KMS-11 (cell line): ENCODE results near the gene SHMT2.

Experiments
- H2AFZ ChIP-seq: fragments of 200-600 bp; sonication (generic); 2 replicates; pipeline ENCODE4 v1.6.1; 2016; ENCODE audit warnings: antibody characterized with exemption, mixed run types, low read depth
- H3K27ac ChIP-seq: fragments of 200-600 bp; sonication (generic); 2 replicates; pipeline ENCODE4 v1.6.1; 2016; ENCODE audit warnings: mild to moderate bottlenecking, mixed run types
- H3K27me3 ChIP-seq: fragments of 200-600 bp; sonication (generic); 2 replicates; pipeline ENCODE4 v1.6.1; 2017; ENCODE audit warnings: mild to moderate bottlenecking, low read depth, mixed run types, moderate library complexity; ENCODE audit not compliant: insufficient read depth
- H3K36me3 ChIP-seq: fragments of 200-600 bp; sonication (generic); 2 replicates; pipeline ENCODE4 v1.6.1; 2017; ENCODE audit warnings: mild to moderate bottlenecking, mixed run types; ENCODE audit not compliant: insufficient read depth
- H3K4me1 ChIP-seq: fragments of 200-600 bp; sonication (generic); 2 replicates; pipeline ENCODE4 v1.6.1; 2016; ENCODE audit warnings: mild to moderate bottlenecking, low read depth, mixed run types; ENCODE audit not compliant: poor library complexity, severe bottlenecking
- H3K4me2 ChIP-seq: fragments of 200-600 bp; sonication (generic); 2 replicates; pipeline ENCODE4 v1.7.0; 2016; ENCODE audit warnings: mild to moderate bottlenecking, mixed run types
- H3K4me3 ChIP-seq: fragments of 200-600 bp; sonication (generic); IDR thresholded peaks from 2 replicates; pipeline ENCODE4 v1.6.1; 2017; ENCODE audit warnings: low read depth, low read length, mixed read lengths; ENCODE audit not compliant: insufficient read depth
- H3K79me2 ChIP-seq: fragments of 200-600 bp; sonication (generic); 2 replicates; pipeline ENCODE4 v1.6.1; 2016; ENCODE audit warnings: low read depth, mixed run types; ENCODE audit not compliant: insufficient read depth
- H3K9ac ChIP-seq: fragments of 200-600 bp; sonication (generic); 2 replicates; pipeline ENCODE4 v1.6.1; 2016; ENCODE audit warnings: mild to moderate bottlenecking, mixed run types
- H4K20me1 ChIP-seq: fragments of 200-600 bp; sonication (generic); 2 replicates; pipeline ENCODE4 v1.6.1; 2016; ENCODE audit warnings: mild to moderate bottlenecking, mixed run types; ENCODE audit not compliant: insufficient read depth
- CTCF ChIP-seq: fragments of 200-600 bp; sonication (generic); conservative IDR thresholded peaks from 2 replicates; pipeline ENCODE4 v1.6.1; 2017; ENCODE audit warnings: low read depth, mild to moderate bottlenecking, antibody characterized with exemption, low read length, moderate library complexity, mixed read lengths

The SHMT2 gene

GRCh38 chr12:57185906-57186508 is 43.5 kb upstream of the SHMT2 start:
- Histone ChIP-seq H3K79me2 (no peaks in the 10 kb centered on the region), H4K20me1 (no peaks in the 10 kb centered on the region), H3K4me1 (peaks cover 4% of the 10 kb centered on the region), H2AFZ (no peak overlapping the region), H3K4me3 (no peak overlapping the region), H3K36me3 (no peaks in the 10 kb centered on the region), H3K9ac (no peak overlapping the region), H3K27me3 (peaks cover 11% of the 10 kb centered on the region; the same call in 1 of the 2 replicates), H3K27ac (no peak overlapping the region), H3K4me2 (no peak overlapping the region)
- no peak for TF ChIP-seq CTCF

GRCh38 chr12:57187222-57188089 is 42.1 kb upstream of the SHMT2 start:
- TF ChIP-seq CTCF = no peak
- Histone ChIP-seq H3K9ac (no peak overlapping the region), H3K36me3 (no peaks in the 10 kb centered on the region), H4K20me1 (no peaks in the 10 kb centered on the region), H3K4me1 (peaks cover 4% of the 10 kb centered on the region), H3K27ac (no peak overlapping the region), H3K4me3 (no peak overlapping the region), H3K27me3 (peaks cover 12% of the 10 kb centered on the region; the same call in 1 of the 2 replicates), H2AFZ (no peak overlapping the region), H3K79me2 (no peaks in the 10 kb centered on the region), H3K4me2 (no peak overlapping the region)

- H3K4me1 ChIP-seq = peaks cover 3% of the 10 kb centered on the region
- H3K79me2 ChIP-seq = no peaks in the 10 kb centered on the region
- H3K27ac ChIP-seq = no peak overlapping the region
- H2AFZ ChIP-seq = no peak overlapping the region
- no peaks in the 10 kb centered on the region for H4K20me1 ChIP-seq
- H3K4me2 ChIP-seq = no peak overlapping the region
- H3K9ac ChIP-seq = no peak overlapping the region
- H3K27me3 ChIP-seq = peaks cover 18% of the 10 kb centered on the region; the same call in 1 of the 2 replicates
- no peak overlapping the region for H3K4me3 ChIP-seq
- H3K36me3 ChIP-seq = no peaks in the 10 kb centered on the region
- TF ChIP-seq CTCF = no peak
Observed at GRCh38 chr12:57188090-57188425, 41.5 kb upstream of the SHMT2 start.

- Histone ChIP-seq H3K79me2 (no peaks in the 10 kb centered on the region), H2AFZ (no peak overlapping the region), H3K4me1 (no peaks in the 10 kb centered on the region), H3K27me3 (peaks cover 36% of the 10 kb centered on the region; the same call in 1 of the 2 replicates), H4K20me1 (no peaks in the 10 kb centered on the region), H3K27ac (no peak overlapping the region), H3K4me3 (no peak overlapping the region), H3K36me3 (no peaks in the 10 kb centered on the region), H3K9ac (no peak overlapping the region), H3K4me2 (no peak overlapping the region)
- TF ChIP-seq CTCF = no peak
Observed at GRCh38 chr12:57190037-57190436, 39.5 kb upstream of the SHMT2 start.
